ENCODE data around the gene CACNB2. TPM values are rescaled to one million over a fixed set of nuclear protein-coding genes. Genes with fewer than 3 reads are reported as not detected.

Gene CACNB2
- total and polyA plus RNA-seq, 2 donors, result 0.85 to 3.9 TPM

DNA sequence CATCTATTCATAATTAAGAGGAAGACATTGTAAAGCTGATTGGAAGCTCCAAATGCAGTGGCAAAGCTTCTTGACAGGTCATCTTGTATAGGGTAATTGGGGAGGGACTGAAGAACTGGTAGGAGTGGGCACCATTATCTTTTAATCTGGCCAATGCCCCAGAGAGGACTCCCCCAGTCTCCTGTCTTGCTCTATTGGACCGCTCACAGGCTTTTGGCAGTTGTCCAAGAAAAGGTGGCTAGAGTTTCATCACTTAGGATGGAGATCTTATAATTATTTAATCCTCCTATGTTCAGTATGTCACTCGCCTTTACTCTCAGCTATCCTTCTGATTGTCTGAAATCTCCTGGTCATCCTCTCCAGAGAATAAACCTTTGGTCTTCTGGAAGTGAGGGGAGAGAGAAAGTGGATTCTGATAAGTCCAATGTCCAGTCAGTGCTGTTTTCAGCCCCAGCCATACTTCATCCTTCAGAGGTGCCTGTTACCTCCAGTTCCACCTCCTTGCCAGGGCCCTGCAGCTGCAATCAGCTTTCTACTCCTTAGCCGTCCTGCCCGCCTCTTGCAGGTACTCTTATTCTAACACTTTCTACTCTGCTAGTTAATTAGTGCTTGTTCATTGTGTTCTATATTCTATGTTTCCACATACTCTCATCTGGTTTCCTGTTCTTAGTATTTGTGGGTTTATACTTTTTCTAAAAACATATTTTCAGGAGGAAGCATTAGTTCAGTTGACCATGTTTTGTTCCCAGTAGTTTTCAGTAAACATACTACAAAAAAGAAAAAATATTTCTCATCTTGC is 269.6 kb downstream of the CACNB2 start:
- Histone ChIP-seq H3K27me3 (ENCODE audit: control insufficient read depth in 2 of 2, insufficient read depth in 1 of 2, low read length in 1 of 2) (no peaks in the 10 kb centered on the region), H3K27ac (ENCODE audit: low read depth in 1 of 2, low read length in 1 of 2) (no peak overlapping the region)
- WGBS, result 72% methylated on average over 4 of the region's 4 CpGs

DNA sequence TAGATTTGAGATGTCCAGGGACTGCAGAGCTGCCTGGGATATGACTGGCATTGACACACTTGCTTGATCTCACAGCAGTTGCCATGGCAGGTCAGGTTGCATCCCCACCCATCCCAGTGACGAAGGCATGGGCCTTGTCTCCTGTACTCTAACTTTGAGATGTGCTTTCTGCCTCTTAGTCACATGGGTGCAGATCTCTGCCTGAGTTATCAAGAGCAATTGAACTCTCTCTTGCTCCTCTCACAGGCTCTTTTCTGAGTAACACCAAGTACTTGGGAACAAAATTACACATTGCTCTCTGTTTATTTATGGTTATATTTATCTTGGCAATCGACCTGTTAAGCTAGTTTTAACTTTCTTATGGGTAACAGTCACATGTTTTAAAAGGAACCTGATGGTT is 273.8 kb downstream of the CACNB2 start:
- Histone ChIP-seq H3K36me3 (ENCODE audit: control insufficient read depth in 2 of 2, insufficient read depth in 2 of 2, low read length in 1 of 2) (no peaks in the 10 kb centered on the region), H3K4me1 (ENCODE audit: control insufficient read depth in 2 of 2, insufficient read depth in 2 of 2, low read length in 2 of 2) (no peaks in the 10 kb centered on the region), H3K27ac (ENCODE audit: low read depth in 1 of 2, low read length in 1 of 2) (no peak overlapping the region), H3K27me3 (ENCODE audit: control insufficient read depth in 2 of 2, insufficient read depth in 1 of 2, low read length in 1 of 2) (no peaks in the 10 kb centered on the region), H3K9me3 (ENCODE audit: control insufficient read depth in 2 of 2, insufficient read depth in 1 of 2, low read length in 1 of 2) (no peaks in the 10 kb centered on the region), H3K4me3 (ENCODE audit: low read length in 2 of 2) (no peak overlapping the region)
- no peak for DNase-seq (ENCODE audit: low read depth in 6 of 9, low spot score in 9 of 9)
- 76% methylated on average over 2 of the region's 2 CpGs for WGBS

More for the DNA sequence above, 269.6 kb downstream of the CACNB2 start:
- Histone ChIP-seq H3K4me3 (ENCODE audit: low read length in 2 of 2) (no peak overlapping the region), H3K9me3 (ENCODE audit: control insufficient read depth in 2 of 2, insufficient read depth in 1 of 2, low read length in 1 of 2) (no peaks in the 10 kb centered on the region), H3K36me3 (ENCODE audit: control insufficient read depth in 2 of 2, insufficient read depth in 2 of 2, low read length in 1 of 2) (no peaks in the 10 kb centered on the region), H3K4me1 (ENCODE audit: control insufficient read depth in 2 of 2, insufficient read depth in 2 of 2, low read length in 2 of 2) (no peaks in the 10 kb centered on the region)
- no peak for DNase-seq (ENCODE audit: low read depth in 6 of 9, low spot score in 9 of 9)

DNA sequence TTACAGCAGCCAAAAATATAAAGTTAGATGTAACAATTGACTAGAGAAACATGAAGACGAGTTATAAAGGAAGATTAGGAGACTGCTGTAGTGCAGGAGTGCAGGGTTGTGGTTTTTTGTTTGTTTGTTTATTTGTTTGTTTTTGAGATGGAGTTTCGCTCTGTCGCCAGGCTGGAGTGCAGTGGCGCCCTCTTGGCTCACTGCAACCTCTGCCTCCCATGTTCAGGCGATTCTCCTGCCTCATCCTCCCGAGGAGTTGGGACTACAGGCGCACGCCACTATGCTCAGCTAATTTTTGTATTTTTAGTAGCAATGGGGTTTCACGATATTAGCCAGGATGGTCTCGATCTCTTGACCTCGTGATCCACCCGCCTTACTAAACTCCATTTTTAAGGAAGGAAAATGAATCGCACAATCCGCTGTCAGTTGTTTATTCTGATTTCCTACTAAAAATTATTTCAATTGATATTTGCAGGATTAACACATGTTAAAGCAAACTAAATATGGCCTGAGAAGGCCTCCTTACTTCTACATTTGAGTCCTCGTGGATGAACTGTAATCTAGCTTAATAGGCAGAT is 277.8 kb downstream of the CACNB2 start:
- Histone ChIP-seq H3K4me1 (ENCODE audit: control insufficient read depth in 2 of 2, insufficient read depth in 2 of 2, low read length in 2 of 2) (no peaks in the 10 kb centered on the region), H3K9me3 (ENCODE audit: control insufficient read depth in 2 of 2, insufficient read depth in 1 of 2, low read length in 1 of 2) (no peaks in the 10 kb centered on the region), H3K36me3 (ENCODE audit: control insufficient read depth in 2 of 2, insufficient read depth in 2 of 2, low read length in 1 of 2) (no peaks in the 10 kb centered on the region), H3K4me3 (ENCODE audit: low read length in 2 of 2) (no peak overlapping the region), H3K27ac (ENCODE audit: low read depth in 1 of 2, low read length in 1 of 2) (no peak overlapping the region), H3K27me3 (ENCODE audit: control insufficient read depth in 2 of 2, insufficient read depth in 1 of 2, low read length in 1 of 2) (no peaks in the 10 kb centered on the region)
- DNase-seq (ENCODE audit: low read depth in 6 of 9, low spot score in 9 of 9), result no peak
- 88% methylated on average over 15 of the region's 15 CpGs for WGBS

DNA sequence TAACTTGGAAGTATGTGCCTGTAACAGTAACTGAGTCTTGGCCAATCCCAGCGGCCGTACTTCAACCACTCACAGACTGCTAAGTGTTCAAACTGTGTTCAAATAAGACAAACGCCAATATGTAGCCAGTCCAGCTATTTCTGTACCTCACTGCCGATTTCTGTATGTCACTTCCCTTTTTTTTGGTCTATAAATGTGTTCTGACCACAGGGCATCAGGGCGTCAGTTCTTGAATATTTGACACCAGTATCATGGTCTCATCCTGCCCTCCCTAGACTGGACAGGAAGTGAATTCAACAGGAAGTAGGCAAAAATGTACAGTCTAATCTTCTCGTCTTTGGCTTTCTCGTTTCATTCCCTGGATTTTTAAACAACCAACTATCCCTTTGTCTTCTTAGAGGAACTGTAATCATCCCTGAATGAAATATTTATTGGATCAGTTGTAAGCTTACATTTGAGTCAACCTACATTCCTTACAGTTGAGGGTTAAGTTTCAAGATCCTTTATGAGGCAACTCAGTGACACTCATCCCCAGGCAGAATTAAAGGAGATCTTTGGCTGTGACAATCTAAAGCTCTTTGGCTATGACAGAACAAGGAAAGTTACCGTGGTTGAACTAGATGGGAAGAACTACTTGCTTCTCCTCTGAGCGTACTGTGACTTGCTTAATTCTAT is 278.5 kb downstream of the CACNB2 start:
- no peaks in the 10 kb centered on the region for H3K27me3 ChIP-seq (ENCODE audit: control insufficient read depth in 2 of 2, insufficient read depth in 1 of 2, low read length in 1 of 2)
- 70% methylated on average over 9 of the region's 9 CpGs for WGBS
- H3K4me1 ChIP-seq (ENCODE audit: control insufficient read depth in 2 of 2, insufficient read depth in 2 of 2, low read length in 2 of 2), result no peaks in the 10 kb centered on the region
- no peak overlapping the region for H3K27ac ChIP-seq (ENCODE audit: low read depth in 1 of 2, low read length in 1 of 2)
- H3K36me3 ChIP-seq (ENCODE audit: control insufficient read depth in 2 of 2, insufficient read depth in 2 of 2, low read length in 1 of 2), result no peaks in the 10 kb centered on the region
- H3K4me3 ChIP-seq (ENCODE audit: low read length in 2 of 2), result no peak overlapping the region
- no peak for DNase-seq (ENCODE audit: low read depth in 6 of 9, low spot score in 9 of 9)
- H3K9me3 ChIP-seq (ENCODE audit: control insufficient read depth in 2 of 2, insufficient read depth in 1 of 2, low read length in 1 of 2), result no peaks in the 10 kb centered on the region

DNA sequence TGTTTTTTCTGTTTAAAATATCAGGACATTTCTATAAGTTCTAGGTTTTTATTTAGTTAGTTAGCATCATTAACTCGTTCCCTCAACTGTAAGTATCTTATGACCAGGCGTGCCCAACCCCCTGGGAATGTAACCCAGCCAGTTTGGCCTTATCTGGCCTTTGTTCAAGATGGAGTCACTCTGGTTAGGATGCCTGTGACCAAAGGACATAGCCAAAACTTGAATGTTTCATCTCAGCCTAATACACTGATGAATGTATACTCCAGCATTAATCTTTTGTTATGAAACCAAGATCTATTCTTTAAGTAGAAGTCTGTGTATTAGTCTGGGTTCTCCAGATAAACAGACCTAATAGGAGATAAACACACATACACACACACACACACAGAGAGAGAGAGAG is 279.7 kb downstream of the CACNB2 start:
- H3K4me1 ChIP-seq (ENCODE audit: control insufficient read depth in 2 of 2, insufficient read depth in 2 of 2, low read length in 2 of 2), result no peaks in the 10 kb centered on the region
- no peaks in the 10 kb centered on the region for H3K9me3 ChIP-seq (ENCODE audit: control insufficient read depth in 2 of 2, insufficient read depth in 1 of 2, low read length in 1 of 2)
- no peaks in the 10 kb centered on the region for H3K27me3 ChIP-seq (ENCODE audit: control insufficient read depth in 2 of 2, insufficient read depth in 1 of 2, low read length in 1 of 2)
- no peak for DNase-seq (ENCODE audit: low read depth in 6 of 9, low spot score in 9 of 9)
- H3K4me3 ChIP-seq (ENCODE audit: low read length in 2 of 2), result no peak overlapping the region
- no peak overlapping the region for H3K27ac ChIP-seq (ENCODE audit: low read depth in 1 of 2, low read length in 1 of 2)
- 93% methylated on average over 2 of the region's 2 CpGs for WGBS
- no peaks in the 10 kb centered on the region for H3K36me3 ChIP-seq (ENCODE audit: control insufficient read depth in 2 of 2, insufficient read depth in 2 of 2, low read length in 1 of 2)

DNA sequence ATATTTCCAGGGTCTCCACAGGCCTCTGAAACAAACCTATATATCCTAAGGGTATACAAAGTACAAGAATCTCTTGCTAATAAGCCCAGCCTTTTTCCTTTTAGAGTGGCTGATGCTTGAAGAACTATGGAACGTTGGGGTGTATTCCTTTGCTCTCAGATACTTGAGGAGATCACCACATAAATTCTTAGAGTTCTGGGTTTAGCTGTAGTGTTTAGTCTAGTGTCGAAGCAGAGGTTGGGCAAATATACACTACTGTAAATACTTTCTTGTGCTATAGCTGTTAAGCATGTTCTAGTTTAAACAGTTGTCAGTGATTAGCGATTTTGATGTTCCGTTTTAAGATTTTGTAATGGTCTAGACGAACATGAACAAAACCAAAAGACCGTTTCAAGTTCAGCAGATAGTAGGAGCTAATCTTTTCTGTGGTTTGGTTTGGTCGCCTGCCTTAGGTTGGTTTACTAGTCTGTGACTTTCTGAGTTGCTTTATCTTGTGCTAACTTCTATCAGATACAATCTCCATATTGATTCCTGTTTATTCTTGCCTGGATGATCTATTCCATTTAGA is 281.6 kb downstream of the CACNB2 start:
- Histone ChIP-seq H3K4me1 (ENCODE audit: control insufficient read depth in 2 of 2, insufficient read depth in 2 of 2, low read length in 2 of 2) (no peaks in the 10 kb centered on the region), H3K27ac (ENCODE audit: low read depth in 1 of 2, low read length in 1 of 2) (no peak overlapping the region), H3K9me3 (ENCODE audit: control insufficient read depth in 2 of 2, insufficient read depth in 1 of 2, low read length in 1 of 2) (no peaks in the 10 kb centered on the region), H3K36me3 (ENCODE audit: control insufficient read depth in 2 of 2, insufficient read depth in 2 of 2, low read length in 1 of 2) (no peaks in the 10 kb centered on the region), H3K4me3 (ENCODE audit: low read length in 2 of 2) (no peak overlapping the region), H3K27me3 (ENCODE audit: control insufficient read depth in 2 of 2, insufficient read depth in 1 of 2, low read length in 1 of 2) (no peaks in the 10 kb centered on the region)
- no peak for DNase-seq (ENCODE audit: low read depth in 6 of 9, low spot score in 9 of 9)
- 94% methylated on average over 7 of the region's 7 CpGs for WGBS

DNA sequence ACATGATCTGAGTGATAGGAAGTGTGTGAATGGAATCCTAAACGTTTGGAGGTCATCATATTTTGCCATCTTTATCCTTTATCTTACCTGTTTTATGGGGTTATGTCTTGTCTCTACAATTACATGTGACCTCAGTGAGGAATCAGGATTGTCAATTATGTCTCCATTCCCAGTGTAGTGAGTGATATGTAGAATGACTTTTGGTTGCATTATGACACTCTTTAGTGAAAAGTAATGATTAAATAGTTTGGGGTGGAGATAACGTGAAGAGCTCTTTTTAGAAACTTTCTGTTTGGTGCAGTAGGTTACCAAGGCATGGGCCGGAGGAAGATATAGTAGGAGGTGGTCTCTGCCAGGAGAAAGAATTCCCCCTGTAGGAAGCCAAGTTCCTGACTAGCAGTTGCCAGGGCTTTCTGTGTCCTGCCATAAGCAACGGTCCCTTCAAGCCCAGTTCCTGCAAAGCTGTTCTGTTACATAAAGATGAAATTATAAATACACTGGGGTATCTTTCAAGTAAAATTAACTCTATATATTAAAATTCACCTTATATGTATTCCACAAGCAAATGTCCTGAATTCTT is 282.9 kb downstream of the CACNB2 start:
- DNase-seq (ENCODE audit: low read depth in 6 of 9, low spot score in 9 of 9), result no peak
- Histone ChIP-seq H3K27me3 (ENCODE audit: control insufficient read depth in 2 of 2, insufficient read depth in 1 of 2, low read length in 1 of 2) (no peaks in the 10 kb centered on the region), H3K27ac (ENCODE audit: low read depth in 1 of 2, low read length in 1 of 2) (no peak overlapping the region), H3K36me3 (ENCODE audit: control insufficient read depth in 2 of 2, insufficient read depth in 2 of 2, low read length in 1 of 2) (no peaks in the 10 kb centered on the region), H3K4me1 (ENCODE audit: control insufficient read depth in 2 of 2, insufficient read depth in 2 of 2, low read length in 2 of 2) (no peaks in the 10 kb centered on the region), H3K4me3 (ENCODE audit: low read length in 2 of 2) (no peak overlapping the region), H3K9me3 (ENCODE audit: control insufficient read depth in 2 of 2, insufficient read depth in 1 of 2, low read length in 1 of 2) (no peaks in the 10 kb centered on the region)
- 76% methylated on average over 4 of the region's 4 CpGs for WGBS

DNA sequence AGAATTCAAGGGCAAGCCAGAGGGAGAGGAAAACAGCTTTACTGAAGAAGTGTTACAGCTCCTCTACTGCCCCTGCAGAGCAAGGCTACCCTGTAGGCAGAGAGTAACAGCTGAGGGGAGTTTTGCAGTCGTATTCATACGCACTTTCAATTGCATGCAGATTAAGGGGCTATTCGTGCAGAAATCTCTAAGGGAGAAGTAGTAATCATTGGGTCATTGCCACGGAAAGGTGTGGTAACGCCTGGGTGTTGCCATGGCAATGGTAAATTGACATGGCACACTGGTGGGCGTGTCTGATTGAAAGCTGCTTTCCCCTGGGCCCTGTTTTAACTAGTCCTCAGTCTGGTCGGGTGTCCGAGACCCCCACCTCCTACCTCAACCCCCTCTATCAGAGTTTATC is 284.0 kb downstream of the CACNB2 start:
- no peaks in the 10 kb centered on the region for H3K36me3 ChIP-seq (ENCODE audit: control insufficient read depth in 2 of 2, insufficient read depth in 2 of 2, low read length in 1 of 2)
- H3K9me3 ChIP-seq (ENCODE audit: control insufficient read depth in 2 of 2, insufficient read depth in 1 of 2, low read length in 1 of 2), result no peaks in the 10 kb centered on the region
- no peaks in the 10 kb centered on the region for H3K4me1 ChIP-seq (ENCODE audit: control insufficient read depth in 2 of 2, insufficient read depth in 2 of 2, low read length in 2 of 2)
- no peak overlapping the region for H3K4me3 ChIP-seq (ENCODE audit: low read length in 2 of 2)
- 87% methylated on average over 8 of the region's 8 CpGs for WGBS
- H3K27me3 ChIP-seq (ENCODE audit: control insufficient read depth in 2 of 2, insufficient read depth in 1 of 2, low read length in 1 of 2), result no peaks in the 10 kb centered on the region
- no peak for DNase-seq (ENCODE audit: low read depth in 6 of 9, low spot score in 9 of 9)
- no peak overlapping the region for H3K27ac ChIP-seq (ENCODE audit: low read depth in 1 of 2, low read length in 1 of 2)

DNA sequence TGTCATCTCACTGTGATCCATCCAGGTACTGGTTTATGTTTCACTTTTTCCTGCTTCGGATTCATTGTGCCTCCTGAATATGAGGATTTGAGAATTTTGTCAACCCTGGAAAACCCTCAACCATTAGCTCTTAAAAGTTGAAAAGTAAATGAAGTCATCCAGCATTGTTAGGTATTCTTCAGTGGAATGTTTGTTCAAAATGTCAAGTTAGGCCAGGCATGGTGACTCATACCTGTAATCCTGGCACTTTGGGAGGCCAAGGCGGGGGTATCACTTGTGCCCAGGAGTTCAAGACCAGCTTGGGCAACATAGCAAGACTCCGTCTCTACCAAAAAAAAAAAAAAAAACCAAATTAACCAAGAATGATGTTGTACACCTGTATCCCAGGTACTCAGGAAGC is 289.1 kb downstream of the CACNB2 start:
- DNase-seq (ENCODE audit: low read depth in 6 of 9, low spot score in 9 of 9), result no peak
- no peak overlapping the region for H3K27ac ChIP-seq (ENCODE audit: low read depth in 1 of 2, low read length in 1 of 2)
- H3K4me3 ChIP-seq (ENCODE audit: low read length in 2 of 2), result no peak overlapping the region
- no peaks in the 10 kb centered on the region for H3K9me3 ChIP-seq (ENCODE audit: control insufficient read depth in 2 of 2, insufficient read depth in 1 of 2, low read length in 1 of 2)
- 86% methylated on average over 3 of the region's 3 CpGs for WGBS
- H3K36me3 ChIP-seq (ENCODE audit: control insufficient read depth in 2 of 2, insufficient read depth in 2 of 2, low read length in 1 of 2), result no peaks in the 10 kb centered on the region
- H3K4me1 ChIP-seq (ENCODE audit: control insufficient read depth in 2 of 2, insufficient read depth in 2 of 2, low read length in 2 of 2), result no peaks in the 10 kb centered on the region
- H3K27me3 ChIP-seq (ENCODE audit: control insufficient read depth in 2 of 2, insufficient read depth in 1 of 2, low read length in 1 of 2), result no peaks in the 10 kb centered on the region

Measured in thymus (tissue), 11 donors.